GM18517 (cell line): Measurements from ENCODE around the gene DTX4.

ENCODE experiments used
- ATAC-seq: cut with Tn5 transposase; IDR thresholded peaks from one replicate; pipeline ENCODE4 v1.9.1; 2021; ENCODE audit warnings: mild to moderate bottlenecking, moderate library complexity; ENCODE audit not compliant: unreplicated experiment

Gene DTX4

DNA sequence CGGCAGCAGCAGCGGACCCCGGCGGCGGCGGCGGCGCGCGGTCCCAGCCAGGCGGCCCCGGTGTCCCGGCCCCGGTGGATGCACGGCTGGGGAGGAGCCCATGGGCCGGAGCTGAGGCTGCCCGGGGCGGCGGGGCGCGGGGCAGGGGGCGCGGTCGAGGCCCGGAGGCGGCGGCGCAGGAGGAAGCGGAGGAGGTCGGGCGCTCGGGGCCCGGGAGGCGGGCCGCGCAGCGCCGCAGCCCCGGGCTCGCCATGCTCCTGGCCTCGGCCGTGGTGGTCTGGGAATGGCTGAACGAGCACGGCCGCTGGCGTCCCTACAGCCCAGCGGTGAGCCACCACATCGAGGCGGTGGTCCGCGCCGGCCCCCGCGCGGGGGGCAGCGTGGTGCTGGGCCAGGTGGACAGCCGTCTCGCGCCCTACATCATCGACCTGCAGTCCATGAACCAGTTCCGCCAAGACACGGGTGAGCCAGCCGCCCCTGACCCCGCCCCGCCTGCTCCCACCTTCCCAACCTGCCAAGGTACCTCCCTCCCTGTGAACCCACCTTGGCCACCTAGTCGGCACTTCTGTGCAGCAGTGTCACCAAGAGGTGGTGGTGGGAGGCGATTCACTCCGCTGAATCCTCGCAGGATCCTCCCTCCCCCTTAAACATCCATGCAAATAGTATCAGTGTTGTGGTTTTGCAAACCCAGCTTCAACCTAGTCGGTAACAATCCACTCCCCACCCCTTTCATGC is 580 bp downstream of the DTX4 start:
- ATAC-seq, result peak; percentile 27

DNA sequence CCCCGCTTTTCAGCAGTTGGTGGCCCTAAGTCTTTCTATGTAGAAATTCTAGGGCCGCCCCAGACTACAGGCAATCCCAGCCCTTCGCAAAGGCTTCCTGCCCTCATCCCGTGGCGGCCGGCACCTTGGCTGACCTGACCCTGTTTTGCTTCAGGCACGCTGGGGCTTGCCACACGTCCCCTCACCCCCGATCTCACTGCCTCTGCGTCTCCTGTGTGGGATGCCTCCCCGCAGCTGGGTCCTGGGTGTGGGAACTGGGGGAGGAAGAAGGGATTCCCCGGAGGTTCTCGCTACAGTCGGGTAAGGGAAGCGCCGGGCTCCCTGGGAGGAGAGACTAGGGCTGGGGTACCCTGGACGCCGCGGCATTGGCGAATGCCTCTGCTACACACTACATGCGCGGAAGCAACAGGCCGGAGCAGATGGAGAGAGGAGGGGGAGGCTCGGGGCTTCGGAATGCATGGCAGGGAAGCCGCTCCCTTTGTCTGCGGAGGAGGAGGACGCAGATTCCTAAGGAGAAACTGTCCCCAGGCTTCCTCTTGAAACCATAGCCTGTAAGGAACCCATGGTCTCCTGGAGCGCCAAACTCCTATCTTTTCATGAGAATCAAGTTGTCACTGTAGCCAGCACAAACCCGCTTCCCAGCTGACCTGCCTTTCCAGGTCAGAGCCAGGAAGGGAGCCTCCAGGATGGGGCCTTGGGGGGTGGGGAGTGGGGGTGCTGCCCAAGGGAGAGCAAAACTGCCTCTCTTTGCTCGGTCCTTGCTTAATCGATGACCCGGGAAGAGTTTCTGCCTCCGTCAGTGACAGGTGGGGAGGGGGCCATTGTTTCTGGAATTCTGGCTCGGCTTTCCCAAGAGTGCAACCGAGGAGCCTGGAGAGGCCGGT is 1.4 kb downstream of the DTX4 start:
- ATAC-seq, result peak; percentile 10

DNA sequence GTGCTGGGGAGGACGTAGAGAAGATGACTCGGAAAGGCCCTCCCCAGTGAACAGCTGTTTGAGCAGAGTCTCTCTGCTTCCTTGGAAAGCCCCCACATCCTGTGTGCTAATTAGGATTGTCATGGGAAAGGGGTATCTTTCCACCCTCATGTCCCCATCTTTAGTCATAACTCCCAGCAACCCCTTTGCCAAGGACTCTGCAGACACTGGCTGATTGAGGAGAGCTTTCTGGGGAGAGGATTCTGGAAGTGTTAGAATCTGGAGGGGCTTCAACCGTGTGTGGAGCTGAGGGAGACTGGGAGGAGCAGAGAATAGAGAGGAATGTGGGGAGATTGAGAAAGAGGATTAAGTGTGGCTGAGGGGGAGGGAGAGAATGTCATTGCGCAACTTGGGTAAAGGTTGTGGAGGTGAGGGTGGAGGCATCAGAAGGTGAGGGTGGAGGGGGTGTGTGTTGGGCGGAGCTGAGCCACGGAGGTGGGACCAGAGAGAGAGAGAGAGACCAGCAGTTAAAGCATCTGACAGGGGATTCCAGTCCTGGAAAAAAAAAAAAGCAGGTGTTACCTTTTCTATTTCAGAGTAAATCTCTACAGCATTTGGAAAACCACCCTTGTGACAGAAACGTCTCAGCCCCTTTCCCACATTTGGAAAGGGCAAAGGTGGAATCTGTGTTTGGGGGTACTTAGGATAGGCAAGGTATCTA is 2.2 kb downstream of the DTX4 start:
- no peak for ATAC-seq

DNA sequence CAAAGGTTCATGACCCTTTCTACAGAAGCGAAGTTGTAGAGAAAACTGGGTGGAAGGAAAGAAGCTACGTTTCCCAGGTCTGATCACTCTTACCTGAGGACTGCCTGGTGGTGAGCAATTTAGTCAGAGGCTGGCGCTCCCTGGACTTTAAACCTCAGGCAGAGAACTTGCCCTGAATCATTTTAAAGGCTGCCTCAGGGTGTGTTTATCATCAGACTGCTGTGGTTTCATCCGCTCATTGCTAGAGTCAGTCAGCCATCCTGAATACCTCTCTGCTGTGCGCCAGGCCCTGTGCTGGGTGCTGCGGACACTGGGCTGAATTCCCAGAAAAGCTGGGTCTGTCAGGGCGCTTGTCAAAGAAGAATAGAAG is 2.7 kb downstream of the DTX4 start:
- ATAC-seq, result no peak

DNA sequence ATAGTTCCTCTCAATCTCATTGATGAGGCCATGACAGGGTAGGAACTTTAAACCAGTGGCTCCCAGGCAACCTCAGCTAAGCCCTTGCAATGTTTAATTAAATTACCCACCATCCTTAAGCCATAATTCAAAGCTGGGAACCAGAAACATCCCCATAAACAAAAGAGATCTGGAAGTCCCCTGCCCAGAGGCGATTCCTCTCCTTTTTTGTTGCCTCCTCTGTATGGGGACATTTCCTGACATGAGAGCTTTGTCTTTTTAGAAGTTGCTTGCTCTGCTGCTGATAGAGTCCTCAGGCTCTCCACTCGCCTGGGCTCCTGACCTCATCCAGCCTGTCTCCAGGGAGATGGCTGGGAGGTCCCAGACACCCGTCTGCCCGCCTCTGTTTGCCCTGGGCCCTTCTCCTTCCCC is 3.2 kb downstream of the DTX4 start:
- no peak for ATAC-seq

DNA sequence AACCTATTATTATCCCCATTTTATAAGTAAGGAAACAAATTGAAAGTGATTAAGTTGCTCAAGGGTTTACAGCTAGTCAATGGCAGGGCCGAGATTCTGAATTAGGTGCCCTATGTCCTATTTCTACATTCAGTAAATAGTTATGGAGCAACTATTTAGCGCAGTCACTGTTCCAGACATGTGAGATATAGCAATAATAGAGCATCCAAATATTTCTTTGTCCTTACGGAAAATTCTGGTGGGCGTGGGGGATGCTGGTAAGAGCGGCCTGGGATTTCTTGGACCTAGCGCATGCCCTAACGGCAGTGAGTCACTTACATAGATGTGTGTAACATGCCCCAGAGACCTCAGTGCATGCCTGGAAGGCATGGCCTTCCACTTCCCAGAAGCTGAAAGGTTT is 4.4 kb downstream of the DTX4 start:
- ATAC-seq, result no peak

DNA sequence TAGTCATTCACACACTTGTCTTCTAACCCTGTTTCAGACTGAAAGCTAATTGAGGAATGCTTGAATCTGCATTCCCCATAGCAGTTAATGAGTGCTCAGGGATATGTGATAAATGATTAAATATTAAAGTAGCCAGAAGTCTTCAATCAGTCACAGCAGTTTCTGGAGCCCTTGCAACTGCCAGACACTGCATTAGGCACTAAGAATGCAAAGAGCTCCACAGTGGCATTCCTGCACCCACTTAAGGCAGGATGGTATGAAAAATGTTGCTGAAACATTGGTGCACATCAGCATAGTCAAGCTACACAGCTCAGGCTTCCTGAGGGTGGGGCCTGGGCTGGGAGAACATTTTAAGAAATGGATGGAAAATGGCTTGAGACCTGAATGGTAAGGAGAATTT is 6.5 kb downstream of the DTX4 start:
- ATAC-seq, result no peak

DNA sequence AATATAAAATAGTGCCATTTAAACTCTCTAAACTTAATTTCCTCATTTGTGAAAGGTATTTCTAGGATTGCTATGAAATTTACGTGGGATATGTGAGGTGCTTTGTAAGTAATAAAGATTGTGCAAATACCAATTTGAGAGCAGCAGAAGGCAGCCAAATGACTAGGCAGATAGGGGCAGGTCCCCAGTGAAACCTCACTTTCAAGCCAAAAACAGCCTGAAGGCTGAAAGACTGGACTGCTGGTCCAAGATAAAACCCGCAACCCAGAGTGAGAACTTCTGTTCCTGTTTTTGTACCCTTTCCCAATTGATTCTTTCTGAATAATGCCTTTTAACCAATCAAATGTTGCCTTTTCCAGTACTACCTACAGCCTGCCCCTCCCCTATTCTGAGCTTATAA is 7.2 kb downstream of the DTX4 start:
- no peak for ATAC-seq

DNA sequence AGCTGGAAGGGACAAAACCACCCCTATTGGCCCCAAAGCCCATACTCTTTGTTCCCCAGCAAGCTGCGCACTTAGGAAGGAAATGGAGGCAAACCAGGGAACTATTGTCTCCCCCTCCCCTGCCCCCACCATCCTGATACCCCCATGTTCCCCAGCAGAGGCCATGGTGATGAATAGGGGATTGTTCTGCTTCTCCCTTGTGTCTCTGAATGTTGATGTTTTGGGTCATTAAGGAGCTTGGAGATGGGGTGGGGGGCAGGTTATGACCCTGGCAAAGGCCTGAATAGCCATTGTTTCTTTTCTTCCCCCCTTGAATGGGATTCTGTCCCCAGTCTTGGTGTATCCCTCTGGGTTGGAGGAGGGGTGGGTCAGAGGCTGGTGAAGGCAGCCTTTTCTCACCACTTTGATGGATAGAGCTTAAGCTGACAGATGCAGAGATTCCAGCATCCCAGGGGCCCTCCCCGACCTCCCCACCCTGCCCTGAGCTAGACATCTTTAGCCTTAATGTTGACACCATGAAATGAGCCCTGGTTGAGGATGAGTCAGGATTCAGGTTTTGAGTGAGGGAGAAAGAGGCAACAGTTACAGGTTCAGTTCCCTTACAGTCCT is 8.3 kb downstream of the DTX4 start:
- no peak for ATAC-seq

DNA sequence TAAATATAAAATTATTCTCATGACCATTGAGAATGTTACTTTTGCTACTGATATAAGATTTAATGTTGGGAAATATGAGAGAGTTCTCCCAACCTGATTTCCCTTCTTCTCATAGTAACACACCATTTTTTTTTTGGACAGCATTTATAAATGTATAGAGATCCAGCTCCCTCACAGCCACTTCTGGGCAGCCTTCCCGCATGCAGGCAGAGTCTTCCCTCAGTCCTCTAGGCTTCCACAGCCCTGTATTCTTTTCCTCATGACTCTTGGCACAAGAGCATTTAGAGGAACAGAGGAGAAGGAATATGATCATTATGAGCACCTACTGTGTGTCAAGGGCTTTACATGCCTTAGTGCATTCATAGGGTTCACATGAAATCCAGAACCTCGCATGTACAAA is 9.0 kb downstream of the DTX4 start:
- ATAC-seq, result no peak

DNA sequence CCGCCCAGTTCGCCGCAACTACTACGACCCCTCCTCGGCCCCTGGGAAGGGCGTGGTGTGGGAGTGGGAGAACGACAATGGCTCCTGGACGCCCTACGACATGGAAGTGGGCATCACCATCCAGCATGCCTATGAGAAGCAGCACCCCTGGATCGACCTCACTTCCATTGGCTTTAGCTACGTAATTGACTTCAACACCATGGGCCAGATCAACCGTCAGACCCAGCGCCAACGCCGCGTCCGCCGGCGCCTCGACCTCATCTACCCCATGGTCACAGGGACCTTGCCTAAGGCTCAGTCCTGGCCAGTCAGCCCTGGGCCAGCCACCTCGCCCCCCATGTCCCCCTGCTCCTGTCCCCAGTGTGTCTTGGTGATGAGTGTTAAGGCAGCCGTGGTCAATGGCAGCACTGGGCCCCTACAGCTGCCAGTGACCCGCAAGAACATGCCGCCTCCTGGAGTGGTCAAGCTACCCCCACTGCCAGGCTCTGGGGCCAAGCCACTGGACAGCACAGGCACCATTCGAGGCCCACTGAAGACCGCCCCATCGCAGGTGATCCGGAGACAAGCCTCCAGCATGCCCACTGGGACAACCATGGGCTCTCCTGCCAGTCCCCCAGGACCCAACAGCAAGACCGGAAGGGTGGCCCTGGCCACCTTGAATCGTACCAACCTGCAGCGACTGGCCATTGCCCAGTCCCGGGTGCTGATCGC is 10.0 kb downstream of the DTX4 start:
- ATAC-seq, result no peak

DNA sequence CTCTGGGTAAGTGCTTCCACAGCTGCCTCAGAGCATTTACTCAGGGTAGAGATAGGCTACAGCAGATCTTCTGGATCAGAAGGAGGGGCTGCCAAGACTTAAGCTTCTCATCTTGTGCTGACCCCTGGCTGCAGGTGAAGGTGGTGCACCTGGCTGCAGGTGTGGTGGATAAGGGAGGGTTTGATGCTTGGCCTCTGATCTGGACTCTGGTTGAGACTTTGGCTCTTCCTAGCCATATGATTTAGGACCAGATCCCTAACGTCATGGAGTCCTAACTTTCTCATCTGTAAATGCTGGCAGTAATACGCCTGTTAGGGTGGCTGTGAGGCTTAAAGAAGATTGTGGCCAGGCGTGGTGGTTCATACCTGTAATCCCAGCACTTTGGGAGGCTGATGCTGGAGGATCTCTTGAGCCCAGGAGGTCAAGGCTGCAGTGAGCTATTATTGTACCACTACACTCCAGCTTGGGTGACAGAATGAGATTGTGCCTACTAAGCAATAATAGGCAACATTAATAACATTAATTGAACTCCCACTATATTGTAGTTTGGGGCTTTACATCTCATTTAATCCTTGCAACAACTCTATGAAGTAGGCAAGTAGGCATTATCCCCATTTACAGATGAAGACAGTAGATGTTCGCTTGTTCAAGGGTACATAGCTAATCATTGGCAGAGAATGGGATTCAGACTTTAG is 10.7 kb downstream of the DTX4 start:
- ATAC-seq, result no peak

DNA sequence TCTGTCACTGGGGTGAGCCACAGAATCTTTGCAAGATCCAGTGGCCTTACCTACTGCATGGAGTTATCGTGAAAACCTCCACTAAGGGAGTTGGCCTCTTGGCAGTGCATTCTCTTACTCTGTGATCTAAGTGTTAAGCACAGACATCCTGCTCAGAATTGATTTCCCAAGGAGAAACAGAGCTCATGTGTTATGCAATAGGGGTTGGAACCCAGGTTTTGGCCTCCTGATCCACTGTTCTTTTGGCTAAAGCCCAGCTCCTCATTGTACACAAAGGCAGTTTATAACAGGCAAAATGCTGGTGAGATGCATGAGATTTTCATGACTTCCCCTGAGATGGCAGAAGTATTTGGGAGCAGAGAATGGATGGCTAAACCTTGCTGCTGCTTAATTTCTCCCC is 11.8 kb downstream of the DTX4 start:
- no peak for ATAC-seq

DNA sequence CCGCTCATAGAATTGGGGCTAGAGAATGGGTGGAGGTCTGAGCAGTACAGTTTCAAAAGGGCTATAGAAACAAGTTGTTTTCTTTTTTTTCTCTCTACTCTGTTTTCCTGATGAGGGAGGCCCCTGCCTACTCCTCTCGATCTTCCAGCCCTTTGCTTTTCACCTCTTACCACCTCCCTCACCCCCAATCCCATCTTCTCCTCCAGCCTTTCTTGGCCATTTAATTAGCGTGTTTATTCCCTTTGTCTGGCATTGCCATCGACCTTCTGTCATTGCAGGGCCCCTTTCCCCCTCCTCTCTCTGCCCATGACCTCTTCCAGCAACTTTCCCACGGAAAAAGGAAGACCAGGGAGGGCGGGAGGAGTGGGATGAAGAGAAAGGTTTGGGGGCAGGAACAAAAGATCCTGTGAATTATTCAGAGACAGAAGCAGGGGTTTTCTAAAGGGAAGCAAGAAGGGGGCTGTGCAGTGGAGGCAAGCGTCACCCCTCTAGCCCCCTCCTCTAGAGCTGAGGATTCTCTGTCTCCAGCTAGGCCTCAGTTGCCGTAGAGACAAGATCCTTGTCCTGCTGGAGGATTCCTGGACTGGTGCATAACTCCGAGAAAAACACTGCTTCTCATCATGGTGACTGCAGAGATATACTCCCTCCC is 12.9 kb downstream of the DTX4 start:
- no peak for ATAC-seq

DNA sequence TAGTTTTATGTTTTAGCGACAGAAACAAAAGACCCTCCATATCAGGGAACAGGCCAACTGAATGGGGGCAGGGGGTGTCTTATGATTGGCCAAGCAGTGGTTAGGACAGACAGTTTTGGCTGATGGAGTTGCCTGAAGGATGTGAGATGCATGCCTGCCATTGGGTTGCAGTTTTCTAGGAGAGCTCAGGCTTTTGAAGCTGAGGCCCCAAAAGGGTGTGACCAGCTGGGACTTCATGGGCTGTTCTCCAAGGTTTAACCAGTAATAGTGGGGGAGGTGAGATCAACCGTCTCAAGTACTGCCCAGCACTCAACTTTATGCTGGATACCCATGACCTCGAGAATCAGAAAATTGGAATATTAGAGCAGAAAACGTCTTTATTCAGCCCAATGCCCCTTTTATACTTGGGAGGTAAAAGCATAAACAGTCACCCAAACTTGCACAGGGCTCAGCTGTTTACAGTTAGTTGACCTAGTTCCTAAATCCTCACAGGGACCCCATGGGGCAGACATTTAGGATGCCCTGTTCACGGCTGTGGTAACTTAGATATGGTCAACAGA is 13.5 kb downstream of the DTX4 start:
- ATAC-seq, result no peak

DNA sequence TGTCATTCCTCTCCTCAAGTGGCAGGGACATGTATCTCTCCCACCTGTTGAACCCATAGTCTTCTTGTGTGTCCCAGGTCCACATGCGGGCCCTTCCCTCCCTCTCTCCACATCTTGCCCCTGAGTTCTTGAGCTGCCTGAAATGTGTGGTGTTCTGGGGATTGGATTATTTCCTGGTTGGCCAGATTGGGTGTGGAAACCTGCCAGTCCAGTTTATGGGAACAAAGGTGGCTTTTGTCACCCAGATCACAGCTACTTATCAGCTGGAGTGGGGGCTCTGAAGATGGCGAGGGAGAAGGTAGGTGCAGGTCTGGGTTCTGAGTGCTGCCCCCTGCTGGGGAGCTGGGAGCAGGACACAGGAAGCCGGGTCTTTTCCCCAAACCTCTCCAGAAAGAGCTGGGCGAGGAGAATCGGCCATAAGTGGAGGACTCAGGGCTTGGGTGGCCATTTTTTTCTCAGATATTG is 14.2 kb downstream of the DTX4 start:
- ATAC-seq, result peak; percentile 70

DNA sequence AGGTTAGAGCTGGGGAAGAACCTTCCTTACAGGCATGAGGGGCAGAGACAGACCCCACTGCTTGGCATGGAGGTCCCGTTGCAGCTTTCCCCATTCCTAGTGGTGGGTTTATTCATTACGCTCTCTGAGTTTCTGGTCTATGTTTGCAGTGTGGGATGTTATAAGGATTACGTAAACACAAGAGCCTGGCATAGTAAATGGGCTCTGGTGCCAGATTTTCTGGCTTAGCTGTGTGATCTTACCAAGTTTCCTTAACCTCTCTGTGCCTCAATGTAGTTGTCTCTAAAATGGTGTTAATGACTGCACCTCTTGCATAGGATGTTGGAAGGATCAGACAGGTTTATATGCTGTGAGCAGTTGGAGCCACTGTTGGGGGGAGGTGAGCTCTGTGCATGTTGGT is 15.1 kb downstream of the DTX4 start:
- ATAC-seq, result no peak

DNA sequence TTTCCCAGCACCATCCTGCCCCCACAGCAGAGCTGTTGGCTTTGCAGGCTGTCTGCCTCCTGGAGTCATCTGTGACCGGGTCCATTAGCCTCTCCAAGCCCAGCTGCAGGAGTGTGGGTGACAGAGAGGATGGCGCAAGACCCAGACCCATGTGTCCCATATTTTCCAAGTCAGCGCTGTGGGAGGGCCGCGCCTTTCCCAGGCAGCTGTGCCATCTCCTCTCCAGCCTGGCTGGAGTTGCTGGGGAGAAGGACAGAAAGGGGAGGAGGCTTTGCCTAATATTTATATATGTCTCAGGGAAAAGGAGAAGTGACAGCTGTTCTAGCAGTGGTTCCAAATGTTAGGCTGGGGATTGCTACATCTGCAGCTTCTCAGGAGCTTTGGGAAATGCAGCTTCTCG is 15.7 kb downstream of the DTX4 start:
- no peak for ATAC-seq

DNA sequence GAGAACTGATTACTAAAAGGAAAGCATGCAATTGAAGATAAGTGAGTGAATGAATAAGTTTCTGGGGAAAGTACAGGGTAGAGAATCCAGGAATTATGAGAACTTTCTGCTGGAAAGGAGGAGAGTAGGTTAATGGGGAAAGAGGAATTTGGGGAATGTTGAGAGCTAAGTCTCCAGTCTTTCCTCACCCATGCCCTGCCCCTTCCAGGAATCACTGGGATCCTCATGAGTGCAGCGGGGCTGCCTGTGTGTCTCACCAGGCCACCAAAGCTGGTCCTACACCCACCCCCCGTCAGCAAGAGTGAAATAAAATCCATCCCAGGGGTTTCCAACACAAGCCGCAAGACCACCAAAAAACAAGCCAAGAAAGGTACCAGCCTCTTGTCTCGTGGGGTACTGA is 17.0 kb downstream of the DTX4 start:
- no peak for ATAC-seq
